OCI-LY3 (cell line): ENCODE results near the gene PIAS3.

Experiments used
- EZH2phosphoT487 ChIP-seq: fragments of 200-600 bp; shearing (Covaris generic); IDR thresholded peaks from 2 replicates; pipeline ENCODE4 v1.6.1; 2018; ENCODE audit warnings: antibody characterized with exemption, mixed run types, low read depth
- TF ChIP-seq, protein P1 (sequence below): fragments of 200-600, 300-600 bp; sonication (generic); IDR thresholded peaks from 2 replicates; pipeline ENCODE4 v1.5.1; 2014; ENCODE audit warnings: antibody characterized with exemption, low read length, low read depth

DNA sequence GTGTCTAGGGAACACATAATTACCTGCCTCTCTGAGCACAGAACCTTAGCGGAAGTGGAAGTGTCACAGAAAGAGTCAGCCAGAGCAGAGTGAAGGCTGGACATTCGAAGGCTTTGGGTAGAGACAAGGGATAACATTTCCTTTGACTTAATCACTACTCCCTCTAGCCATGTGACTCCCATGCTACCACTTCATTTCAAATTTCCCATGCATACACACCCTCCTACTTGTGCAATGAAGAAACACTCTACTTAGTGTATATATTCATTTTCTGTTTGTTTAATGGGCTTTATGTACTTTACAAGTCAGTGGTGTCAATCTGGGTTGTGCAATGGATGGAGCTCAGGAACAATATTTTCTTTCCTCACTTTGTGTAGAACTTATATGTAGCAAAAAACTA lies 19.8 kb upstream of the PIAS3 start:
- TF ChIP-seq, protein P1, sequence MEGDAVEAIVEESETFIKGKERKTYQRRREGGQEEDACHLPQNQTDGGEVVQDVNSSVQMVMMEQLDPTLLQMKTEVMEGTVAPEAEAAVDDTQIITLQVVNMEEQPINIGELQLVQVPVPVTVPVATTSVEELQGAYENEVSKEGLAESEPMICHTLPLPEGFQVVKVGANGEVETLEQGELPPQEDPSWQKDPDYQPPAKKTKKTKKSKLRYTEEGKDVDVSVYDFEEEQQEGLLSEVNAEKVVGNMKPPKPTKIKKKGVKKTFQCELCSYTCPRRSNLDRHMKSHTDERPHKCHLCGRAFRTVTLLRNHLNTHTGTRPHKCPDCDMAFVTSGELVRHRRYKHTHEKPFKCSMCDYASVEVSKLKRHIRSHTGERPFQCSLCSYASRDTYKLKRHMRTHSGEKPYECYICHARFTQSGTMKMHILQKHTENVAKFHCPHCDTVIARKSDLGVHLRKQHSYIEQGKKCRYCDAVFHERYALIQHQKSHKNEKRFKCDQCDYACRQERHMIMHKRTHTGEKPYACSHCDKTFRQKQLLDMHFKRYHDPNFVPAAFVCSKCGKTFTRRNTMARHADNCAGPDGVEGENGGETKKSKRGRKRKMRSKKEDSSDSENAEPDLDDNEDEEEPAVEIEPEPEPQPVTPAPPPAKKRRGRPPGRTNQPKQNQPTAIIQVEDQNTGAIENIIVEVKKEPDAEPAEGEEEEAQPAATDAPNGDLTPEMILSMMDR: no peak
- no peak for TF ChIP-seq EZH2phosphoT487
